ENCODE data around the gene EEF2K.

DNA sequence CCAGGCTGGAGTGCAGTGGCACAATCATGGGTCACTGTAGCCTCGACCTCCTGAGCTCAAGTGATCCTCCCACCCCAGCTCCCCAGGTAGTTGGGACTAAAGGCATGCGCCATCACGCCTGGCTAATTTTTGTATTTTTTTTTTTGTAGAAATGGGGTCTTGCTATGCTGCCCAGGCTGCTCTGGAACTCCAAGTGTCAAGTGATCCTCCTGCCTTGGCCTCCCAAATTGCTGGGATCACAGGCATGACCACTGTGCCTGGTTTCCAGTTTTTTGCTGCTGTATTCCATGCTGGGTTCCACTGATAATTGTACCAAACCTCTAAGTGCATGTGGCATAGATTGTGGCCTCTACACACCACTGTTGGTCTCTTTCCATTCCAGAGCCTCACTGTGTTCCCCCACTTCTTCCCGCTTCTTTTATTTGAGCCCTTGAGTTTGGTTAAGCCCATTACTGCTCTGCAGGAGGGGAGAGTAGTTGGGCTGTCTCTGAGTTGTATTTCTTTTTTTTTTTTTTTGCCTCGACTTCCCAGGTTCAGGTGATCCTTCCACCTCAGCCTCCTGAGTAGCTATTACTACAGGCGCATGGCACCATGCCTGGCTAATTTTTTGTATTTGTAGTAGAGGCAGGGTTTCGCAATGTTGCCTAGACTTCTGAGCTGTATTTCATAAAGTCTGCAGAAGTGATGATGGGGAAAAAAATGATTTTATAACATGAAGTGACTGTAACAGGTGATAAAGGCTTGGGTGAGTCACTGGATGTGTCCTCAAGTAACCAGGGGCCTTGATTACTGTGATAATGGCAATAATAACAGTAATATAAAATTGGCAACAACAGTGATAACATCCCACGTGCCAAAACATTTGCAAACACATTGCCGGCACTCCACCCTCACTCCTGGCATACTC, 30.0 kb downstream of the EEF2K start:
- TF ChIP-seq ZNF274 (IDR thresholded peaks at IDR 0.05; ENCODE audit: low read depth, low read length) = no peak
- TF ChIP-seq YY1 (IDR thresholded peaks at IDR 0.05; ENCODE audit: insufficient read depth, insufficient read length) = no peak
- TF ChIP-seq SUZ12 (IDR thresholded peaks at IDR 0.05; ENCODE audit: extremely low read depth, insufficient read depth, insufficient read length) = no peak

All from NT2/D1 (cell line).